HCT116 (cell line): Measurements from ENCODE around the gene KCNMB1.

Source experiments
- CBX3 ChIP-seq: IDR thresholded peaks from 2 replicates; pipeline ENCODE4 v1.6.1; 2012; ENCODE audit warnings: low read depth
- EGR1 ChIP-seq: IDR thresholded peaks from 2 replicates; pipeline ENCODE4 v1.6.1; 2012; ENCODE audit warnings: low read depth
- EZH2 ChIP-seq: fragments of 200-600 bp; sonication (generic); IDR thresholded peaks from 2 replicates; pipeline ENCODE4 v1.6.1; 2017; ENCODE audit warnings: antibody characterized with exemption, mixed run types
- EZH2phosphoT487 ChIP-seq: fragments of 200-600 bp; IDR thresholded peaks from 2 replicates; pipeline ENCODE4 v1.6.1; 2018; ENCODE audit warnings: antibody characterized with exemption, borderline replicate concordance
- MAX ChIP-seq: IDR thresholded peaks from 2 replicates; pipeline ENCODE4 v1.6.1; 2012
- POLR2A ChIP-seq: IDR thresholded peaks from 2 replicates; pipeline ENCODE4 v1.7.0; 2011; ENCODE audit warnings: borderline replicate concordance; ENCODE audit not compliant: insufficient read depth, insufficient read length; ENCODE audit errors: extremely low read depth
- POLR2AphosphoS5 ChIP-seq: IDR thresholded peaks from 2 replicates; pipeline ENCODE4 v1.6.1; 2011; ENCODE audit warnings: mild to moderate bottlenecking, low read depth, low read length, moderate library complexity
- RAD21 ChIP-seq: IDR thresholded peaks from 2 replicates; pipeline ENCODE4 v1.6.1; 2012; ENCODE audit warnings: low read depth, mild to moderate bottlenecking
- SIN3A ChIP-seq: IDR thresholded peaks from 2 replicates; pipeline ENCODE4 v1.6.1; 2012; ENCODE audit warnings: low read depth
- SRF ChIP-seq: IDR thresholded peaks from 2 replicates; pipeline ENCODE4 v1.6.1; 2012; ENCODE audit warnings: low read depth
- YY1 ChIP-seq: IDR thresholded peaks from 2 replicates; pipeline ENCODE4 v1.6.1; 2011; ENCODE audit warnings: low read length, low read depth, moderate library complexity, mild to moderate bottlenecking; ENCODE audit not compliant: insufficient replicate concordance; ENCODE audit errors: extremely low read depth
- TF ChIP-seq, protein P1 (sequence below), 3 experiments: fragments of 200-600 bp in 1 of 3; sonication (generic) in 1 of 3; IDR thresholded peaks in 2 of 3; conservative IDR thresholded peaks in 1 of 3; 2 replicates each; pipeline ENCODE4 v1.5.1; 2012 to 2017; ENCODE audit warnings: low read depth in 2 of 3, low read length in 2 of 3, antibody characterized with exemption in 1 of 3, borderline replicate concordance in 1 of 3, control low read depth in 1 of 3, mild to moderate bottlenecking in 1 of 3, mixed read lengths in 1 of 3, mixed run types in 1 of 3, moderate library complexity in 1 of 3; ENCODE audit not compliant: insufficient read depth in 1 of 3
- TF ChIP-seq, protein P2 (sequence below): IDR thresholded peaks from 2 replicates; pipeline ENCODE4 v1.6.1; 2012; ENCODE audit warnings: low read depth
- TF ChIP-seq, protein P3 (sequence below): IDR thresholded peaks from 2 replicates; pipeline ENCODE4 v1.6.1; 2012

- TF ChIP-seq, protein P1, sequence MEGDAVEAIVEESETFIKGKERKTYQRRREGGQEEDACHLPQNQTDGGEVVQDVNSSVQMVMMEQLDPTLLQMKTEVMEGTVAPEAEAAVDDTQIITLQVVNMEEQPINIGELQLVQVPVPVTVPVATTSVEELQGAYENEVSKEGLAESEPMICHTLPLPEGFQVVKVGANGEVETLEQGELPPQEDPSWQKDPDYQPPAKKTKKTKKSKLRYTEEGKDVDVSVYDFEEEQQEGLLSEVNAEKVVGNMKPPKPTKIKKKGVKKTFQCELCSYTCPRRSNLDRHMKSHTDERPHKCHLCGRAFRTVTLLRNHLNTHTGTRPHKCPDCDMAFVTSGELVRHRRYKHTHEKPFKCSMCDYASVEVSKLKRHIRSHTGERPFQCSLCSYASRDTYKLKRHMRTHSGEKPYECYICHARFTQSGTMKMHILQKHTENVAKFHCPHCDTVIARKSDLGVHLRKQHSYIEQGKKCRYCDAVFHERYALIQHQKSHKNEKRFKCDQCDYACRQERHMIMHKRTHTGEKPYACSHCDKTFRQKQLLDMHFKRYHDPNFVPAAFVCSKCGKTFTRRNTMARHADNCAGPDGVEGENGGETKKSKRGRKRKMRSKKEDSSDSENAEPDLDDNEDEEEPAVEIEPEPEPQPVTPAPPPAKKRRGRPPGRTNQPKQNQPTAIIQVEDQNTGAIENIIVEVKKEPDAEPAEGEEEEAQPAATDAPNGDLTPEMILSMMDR (IDR thresholded peaks at IDR 0.05 in 2 of 3, conservative IDR thresholded peaks at IDR 0.05 in 1 of 3; ENCODE audit: borderline replicate concordance in 1 of 3, insufficient read depth in 1 of 3, low read depth in 2 of 3, low read length in 2 of 3) = no peak
- TF ChIP-seq EZH2phosphoT487 (no peak), EGR1 (no peak), SRF (no peak), CBX3 (no peak), MAX (no peak), YY1 (no peak), SIN3A (no peak), RAD21 (no peak), EZH2 (no peak), POLR2AphosphoS5 (no peak), POLR2A (no peak)
- TF ChIP-seq, protein P2, sequence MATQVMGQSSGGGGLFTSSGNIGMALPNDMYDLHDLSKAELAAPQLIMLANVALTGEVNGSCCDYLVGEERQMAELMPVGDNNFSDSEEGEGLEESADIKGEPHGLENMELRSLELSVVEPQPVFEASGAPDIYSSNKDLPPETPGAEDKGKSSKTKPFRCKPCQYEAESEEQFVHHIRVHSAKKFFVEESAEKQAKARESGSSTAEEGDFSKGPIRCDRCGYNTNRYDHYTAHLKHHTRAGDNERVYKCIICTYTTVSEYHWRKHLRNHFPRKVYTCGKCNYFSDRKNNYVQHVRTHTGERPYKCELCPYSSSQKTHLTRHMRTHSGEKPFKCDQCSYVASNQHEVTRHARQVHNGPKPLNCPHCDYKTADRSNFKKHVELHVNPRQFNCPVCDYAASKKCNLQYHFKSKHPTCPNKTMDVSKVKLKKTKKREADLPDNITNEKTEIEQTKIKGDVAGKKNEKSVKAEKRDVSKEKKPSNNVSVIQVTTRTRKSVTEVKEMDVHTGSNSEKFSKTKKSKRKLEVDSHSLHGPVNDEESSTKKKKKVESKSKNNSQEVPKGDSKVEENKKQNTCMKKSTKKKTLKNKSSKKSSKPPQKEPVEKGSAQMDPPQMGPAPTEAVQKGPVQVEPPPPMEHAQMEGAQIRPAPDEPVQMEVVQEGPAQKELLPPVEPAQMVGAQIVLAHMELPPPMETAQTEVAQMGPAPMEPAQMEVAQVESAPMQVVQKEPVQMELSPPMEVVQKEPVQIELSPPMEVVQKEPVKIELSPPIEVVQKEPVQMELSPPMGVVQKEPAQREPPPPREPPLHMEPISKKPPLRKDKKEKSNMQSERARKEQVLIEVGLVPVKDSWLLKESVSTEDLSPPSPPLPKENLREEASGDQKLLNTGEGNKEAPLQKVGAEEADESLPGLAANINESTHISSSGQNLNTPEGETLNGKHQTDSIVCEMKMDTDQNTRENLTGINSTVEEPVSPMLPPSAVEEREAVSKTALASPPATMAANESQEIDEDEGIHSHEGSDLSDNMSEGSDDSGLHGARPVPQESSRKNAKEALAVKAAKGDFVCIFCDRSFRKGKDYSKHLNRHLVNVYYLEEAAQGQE = no peak
- TF ChIP-seq, protein P3, sequence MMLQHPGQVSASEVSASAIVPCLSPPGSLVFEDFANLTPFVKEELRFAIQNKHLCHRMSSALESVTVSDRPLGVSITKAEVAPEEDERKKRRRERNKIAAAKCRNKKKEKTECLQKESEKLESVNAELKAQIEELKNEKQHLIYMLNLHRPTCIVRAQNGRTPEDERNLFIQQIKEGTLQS = no peak
Observed at GRCh38 chr5:170332058-170332457, 57.1 kb downstream of the KCNMB1 start.
